T-helper 2 cell treated with Interferon-gamma antibody and Interleukin-4, amounts not matched to agents 100 ng/mL and 5 ng/mL, for 36 hours (primary cell): ENCODE measurements around the gene HMGA1. TPM values are rescaled to one million over a fixed set of nuclear protein-coding genes. Genes with fewer than 3 reads are reported as not detected.
"Not testable (repeated sequence)": the region's sequence is repeated elsewhere in the genome, so short reads cannot be mapped to it uniquely, and the experiment has no call there.

Experiments used
- intact Hi-C: fragments of 100-400 bp; cut with micrococcal nuclease; formaldehyde crosslinking; loops from one replicate; pipeline ENCODE4 v1.15.1; 2023
- total RNA-seq: library from RNA; stranded (reverse); gene quantifications from 2 replicates; pipeline ENCODE4 v1.2.3, GENCODE V29; 2022

The HMGA1 gene
- total RNA-seq, 1 donor from 2014 or later = 293 TPM

DNA sequence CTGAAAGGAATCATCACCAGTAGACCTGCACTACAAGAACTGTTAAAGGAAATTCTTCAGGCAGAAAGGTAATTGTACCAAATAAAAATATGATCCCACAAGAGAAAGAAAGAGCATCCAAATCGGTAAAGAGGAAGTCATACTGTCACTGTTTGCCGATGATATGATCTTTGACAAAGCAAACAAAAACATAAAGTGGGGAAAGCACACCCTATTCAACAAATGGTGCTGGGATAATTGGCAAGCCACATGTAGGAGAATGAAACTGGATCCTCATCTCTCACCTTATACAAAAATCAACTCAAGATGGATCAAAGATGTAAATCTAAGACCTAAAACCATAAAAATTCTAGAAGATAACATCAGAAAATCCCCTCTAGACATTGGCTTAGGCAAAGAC lies 15.7 kb downstream of the HMGA1 start:
- intact Hi-C loops = not testable (repeated sequence)

DNA sequence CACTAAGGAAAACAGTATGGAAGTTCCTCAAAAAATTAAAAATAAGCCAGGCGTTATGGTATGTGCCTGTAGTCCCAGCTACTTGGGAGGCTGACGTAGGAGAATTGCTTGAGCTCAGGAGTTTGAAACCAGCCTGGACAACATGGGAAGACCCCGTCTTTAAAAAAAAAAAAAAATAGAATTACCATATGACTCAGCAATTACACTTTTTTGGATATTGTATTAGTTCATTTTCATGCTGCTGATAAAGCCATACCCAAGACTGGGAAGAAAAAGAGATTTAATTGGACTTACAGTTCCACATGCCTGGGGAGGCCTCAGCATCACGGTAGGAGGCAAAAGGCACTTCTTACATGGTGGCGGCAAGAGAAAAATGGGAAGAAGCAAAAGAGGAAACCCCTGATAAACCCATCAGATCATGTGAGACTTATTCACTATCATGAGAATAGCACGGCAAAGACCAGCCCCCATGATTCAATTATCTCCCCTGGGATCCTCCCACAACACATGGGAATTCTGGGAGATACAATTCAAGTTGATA lies 22.9 kb downstream of the HMGA1 start:
- intact Hi-C loops = no loop called here

DNA sequence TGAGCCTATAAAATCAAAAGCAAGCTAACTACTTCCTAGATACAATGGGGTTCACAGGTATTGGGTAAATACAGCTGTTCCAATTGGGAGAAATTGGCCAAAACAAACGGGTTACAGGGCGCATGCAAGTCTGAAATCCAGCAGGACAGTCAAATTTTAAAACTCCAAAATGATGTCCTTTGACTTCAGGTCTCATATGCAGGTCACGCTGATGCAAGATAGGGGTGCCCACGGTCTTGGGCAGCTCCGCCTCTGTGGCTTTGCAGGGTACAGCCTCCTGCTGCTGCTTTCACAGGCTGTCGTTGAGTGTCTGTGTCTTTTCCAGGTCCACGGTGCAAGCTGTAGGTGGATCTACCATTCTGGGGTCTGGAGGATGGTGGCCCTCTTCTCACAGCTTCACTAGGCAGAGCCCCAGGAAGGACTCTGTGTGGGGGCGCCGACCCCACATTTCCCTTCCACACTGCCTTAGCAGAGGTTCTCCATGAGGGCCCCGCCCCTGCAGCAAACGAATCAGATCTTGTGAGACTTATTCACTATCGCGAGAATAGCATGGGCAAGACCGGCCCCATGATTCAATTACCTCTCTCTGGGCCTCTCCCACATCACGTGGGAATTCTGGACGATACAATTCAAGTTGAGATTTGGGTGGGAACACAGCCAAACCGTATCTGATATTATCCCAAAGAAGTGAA lies 24.0 kb downstream of the HMGA1 start:
- intact Hi-C loops = no loop called here

GRCh38 chr6:34263484-34263883 lies 26.8 kb downstream of the HMGA1 start:
- intact Hi-C loops = not testable (repeated sequence)

GRCh38 chr6:34267746-34268145 lies 31.1 kb downstream of the HMGA1 start:
- intact Hi-C loops = no loop called here

DNA sequence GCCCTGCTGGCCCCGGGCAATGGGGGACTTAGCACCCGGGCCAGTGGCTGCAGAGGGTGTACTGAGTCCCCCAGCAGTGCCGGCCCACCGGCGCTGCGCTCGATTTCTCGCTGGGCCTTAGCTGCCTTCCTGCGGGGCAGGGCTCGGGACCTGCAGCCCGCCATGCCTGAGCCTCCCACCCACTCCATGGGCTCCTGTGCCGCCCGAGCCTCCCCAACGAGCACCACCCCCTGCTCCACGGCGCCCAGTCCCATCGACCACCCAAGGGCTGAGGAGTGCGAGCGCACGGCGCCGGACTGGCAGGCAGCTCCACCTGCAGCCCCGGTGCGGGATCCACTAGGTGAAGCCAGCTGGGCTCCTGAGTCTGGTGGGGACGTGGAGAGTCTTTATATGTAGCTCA lies 32.5 kb downstream of the HMGA1 start:
- intact Hi-C loops = not testable (repeated sequence)

DNA sequence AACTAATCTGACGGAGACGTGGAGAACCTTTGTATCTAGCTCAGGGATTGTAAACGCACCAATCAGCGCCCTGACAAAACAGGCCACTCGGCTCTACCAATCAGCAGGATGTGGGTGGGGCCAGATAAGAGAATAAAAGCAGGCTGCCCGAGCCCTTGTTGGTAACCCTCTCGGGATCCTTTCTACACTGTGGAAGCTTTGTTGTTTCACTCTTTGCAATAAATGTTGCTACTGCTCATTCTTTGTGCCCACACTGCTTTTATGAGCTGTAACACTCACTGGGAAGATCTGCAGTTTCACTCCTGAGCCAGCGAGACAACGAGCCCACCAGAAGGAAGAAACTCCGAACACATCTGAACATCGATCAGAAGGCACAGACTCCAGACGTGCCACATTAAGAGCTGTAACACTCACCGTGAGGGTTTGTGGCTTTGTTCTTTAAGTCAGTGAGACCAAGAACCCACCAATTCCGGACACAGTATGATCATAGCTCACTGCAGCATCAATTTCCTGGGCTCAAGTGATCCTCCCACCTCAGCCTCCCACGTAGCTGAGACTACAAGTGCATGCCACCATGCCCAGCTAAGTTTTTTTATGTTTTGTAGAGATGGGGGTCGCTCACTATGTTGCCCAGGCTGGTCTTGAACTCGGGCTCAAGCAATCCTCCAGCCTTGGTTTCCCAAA lies 33.1 kb downstream of the HMGA1 start:
- intact Hi-C loops = not testable (repeated sequence)

DNA sequence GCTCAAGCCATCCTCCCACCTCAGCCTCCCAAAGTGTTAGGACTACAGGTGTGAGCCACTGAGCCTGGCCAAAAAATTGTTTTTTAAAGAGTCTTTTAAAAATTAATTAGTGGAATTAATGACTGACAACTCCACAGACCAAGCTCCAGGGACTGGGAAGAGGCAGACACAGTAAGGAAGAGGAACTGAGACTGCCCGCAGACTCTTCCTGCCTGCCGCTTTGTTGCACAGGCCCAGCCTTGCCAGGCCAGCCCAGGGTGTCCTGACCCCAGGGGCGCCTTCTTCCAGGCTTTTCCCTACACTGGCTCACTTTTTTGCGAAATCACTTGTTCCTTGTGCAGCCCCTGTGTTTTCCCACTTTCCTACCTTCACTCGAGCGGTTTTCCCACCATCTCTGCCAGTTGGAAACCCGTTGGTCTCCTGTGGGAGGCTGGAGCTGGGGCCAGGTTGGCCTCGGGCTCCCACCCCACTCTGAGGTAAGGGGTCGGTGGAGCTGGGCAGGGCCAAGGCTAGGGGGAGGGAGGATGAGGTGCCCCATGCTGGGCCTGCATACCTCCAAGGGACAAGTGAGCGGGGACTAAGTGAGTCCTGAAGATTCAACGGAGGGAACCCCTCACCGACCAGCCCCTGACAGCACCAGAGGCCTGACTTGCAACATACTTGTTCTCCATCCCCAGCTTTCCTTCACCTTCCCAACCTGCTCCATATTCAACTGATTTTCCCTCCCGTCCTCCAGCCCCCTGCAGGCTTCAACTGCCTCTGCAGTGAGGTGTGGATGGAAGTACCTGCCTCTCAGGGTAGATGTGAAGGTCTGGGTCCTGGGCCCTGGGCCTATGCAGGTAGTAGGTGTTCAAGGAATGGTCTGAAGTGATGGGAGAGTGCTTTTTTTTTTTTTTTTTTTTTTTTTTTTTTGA lies 35.6 kb downstream of the HMGA1 start:
- intact Hi-C loops = no loop called here

DNA sequence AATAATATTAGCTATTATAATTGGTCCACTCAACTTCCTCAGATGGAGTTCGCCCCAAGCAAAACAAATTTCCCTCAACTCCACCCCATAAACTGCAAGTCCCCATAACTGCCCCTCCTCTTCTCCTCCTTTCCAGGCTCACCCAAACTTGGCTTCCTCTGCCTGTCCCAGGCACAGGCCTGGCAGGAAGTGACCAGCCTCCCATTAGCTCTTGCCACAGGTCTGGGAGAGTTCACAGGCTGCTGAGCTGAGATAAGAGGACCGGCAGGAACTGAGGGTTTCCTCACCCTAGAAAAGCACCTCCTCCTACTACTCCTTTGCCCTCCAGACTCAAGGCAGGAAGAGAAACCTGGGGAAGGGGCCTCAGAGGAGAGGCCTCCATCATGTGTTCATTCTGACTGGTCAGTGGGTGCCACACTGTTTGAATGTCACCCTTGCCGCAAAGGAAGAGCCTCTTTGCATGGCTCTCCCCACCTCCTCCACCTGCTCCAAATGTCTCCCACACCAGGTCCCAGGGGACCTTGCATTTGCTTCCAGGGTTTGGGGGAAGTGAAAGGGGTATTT lies 36.7 kb downstream of the HMGA1 start:
- intact Hi-C loops = no loop called here

DNA sequence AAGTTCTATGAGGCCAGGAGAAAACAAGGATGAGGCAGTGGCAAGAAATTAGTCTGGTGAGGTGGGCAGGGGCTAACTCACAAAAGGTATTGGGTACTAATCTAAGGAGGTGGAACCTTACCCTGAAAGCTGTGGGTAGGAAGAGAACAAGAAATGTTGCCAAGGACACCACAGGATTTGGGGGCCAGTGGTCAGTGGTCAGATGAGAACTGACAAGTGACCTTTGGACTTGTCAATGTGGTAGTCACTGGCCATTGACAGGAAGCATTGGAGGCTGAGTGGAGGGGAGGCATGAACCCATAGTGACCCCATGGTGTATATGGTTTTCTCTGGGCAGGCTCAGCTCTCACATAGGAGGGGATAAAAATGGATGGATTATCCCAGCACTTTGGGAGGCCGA lies 37.5 kb downstream of the HMGA1 start:
- intact Hi-C loops = no loop called here

GRCh38 chr6:34275128-34275804 lies 38.6 kb downstream of the HMGA1 start:
- intact Hi-C loops = no loop called here

DNA sequence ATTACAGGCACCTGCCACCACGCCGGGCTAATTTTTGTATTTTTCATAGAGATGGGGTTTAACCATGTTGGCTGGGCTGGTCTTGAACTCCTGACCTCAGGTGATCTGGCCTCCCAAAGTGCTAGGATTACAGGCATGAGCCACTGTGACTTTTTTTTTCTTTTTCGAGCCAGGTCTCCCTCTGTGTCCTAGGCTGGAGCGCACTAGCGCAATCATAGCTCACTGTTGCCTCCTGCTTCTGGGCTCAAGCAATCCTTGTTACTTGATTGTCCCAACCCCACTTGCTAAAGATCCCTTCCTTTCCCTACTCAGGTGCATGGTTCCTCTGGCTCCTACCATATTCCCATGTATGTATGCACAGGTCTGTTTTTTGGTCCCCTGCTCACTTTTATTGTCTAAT lies 39.5 kb downstream of the HMGA1 start:
- intact Hi-C loops = no loop called here

GRCh38 chr6:34276881-34277762 lies 40.4 kb downstream of the HMGA1 start:
- intact Hi-C loops = no loop called here

- intact Hi-C loops = no loop called here
These were observed 41.1 kb downstream of the HMGA1 start for GRCh38 chr6:34277763-34278112.

DNA sequence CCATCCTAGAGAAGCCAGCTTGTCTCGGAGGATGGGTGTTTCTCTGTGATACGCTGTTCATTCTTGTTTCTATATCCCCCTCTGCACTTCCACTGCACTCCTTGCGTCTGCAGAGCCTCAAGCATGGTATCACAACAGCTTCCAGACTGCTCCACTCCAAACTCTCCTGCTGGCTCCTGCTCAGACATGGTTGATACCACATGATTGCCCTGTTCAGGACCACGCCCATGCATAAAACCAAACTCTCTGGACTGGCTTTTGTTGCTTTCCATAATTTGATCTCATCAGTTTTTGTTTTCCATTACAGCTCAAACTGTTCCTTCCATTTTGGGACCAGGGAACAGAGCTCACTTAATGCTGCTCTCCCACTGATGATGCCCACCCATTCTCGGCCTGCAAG lies 42.2 kb downstream of the HMGA1 start:
- intact Hi-C loops = no loop called here

- intact Hi-C loops = no loop called here
These were observed 43.5 kb downstream of the HMGA1 start for GRCh38 chr6:34280216-34280615.

- intact Hi-C loops = no loop called here
These were observed 45.1 kb downstream of the HMGA1 start for GRCh38 chr6:34281702-34282334.

- intact Hi-C loops = no loop called here
These were observed 48.1 kb downstream of the HMGA1 start for GRCh38 chr6:34284563-34285447.
